Common myeloid progenitor, CD34-positive (primary cell): Measurements from ENCODE around the gene ADCY6.
A peak's percentile ranks its signal among the peaks of the same experiment; 100 is the strongest.

Source experiments
- CTCF ChIA-PET: fragments of 350-600 bp; sonication (Branson Sonifier 250); formaldehyde crosslinking; loops from one replicate; lab custom pipeline; 2021; ENCODE audit warnings: antibody characterized with exemption; lab: Charles Lee
- POLR2A ChIA-PET: fragments of 350-600 bp; sonication (Branson Sonifier 250); formaldehyde crosslinking; loops from one replicate; lab custom pipeline; 2021; ENCODE audit warnings: antibody characterized with exemption; lab: Charles Lee
- DNase-seq, 3 donors: peaks; one replicate each; pipeline versions ENCODE4 v3.0.0 to v3.0.0-alpha.2; 2013
- H3K27ac ChIP-seq, 2 experiments: 1 replicate in 1 of 2; 2 replicates in 1 of 2; pipeline ENCODE4 v1.7.0; 2013; ENCODE audit warnings: inconsistent platforms in 2 of 2, low read length in 2 of 2, mild to moderate bottlenecking in 2 of 2, low read depth in 1 of 2, moderate library complexity in 1 of 2; ENCODE audit not compliant: severe bottlenecking in 2 of 2, insufficient read depth in 1 of 2, poor library complexity in 1 of 2
- H3K27me3 ChIP-seq, 5 experiments: replicated peaks in 2 of 5; 1 replicate in 3 of 5; 2 replicates in 2 of 5; pipeline versions ENCODE4 v1.6.1 to v1.7.0; 2013; ENCODE audit warnings: low read length in 4 of 5, mild to moderate bottlenecking in 2 of 5, moderate library complexity in 2 of 5, inconsistent platforms in 1 of 5; ENCODE audit not compliant: insufficient read depth in 5 of 5, control insufficient read depth in 4 of 5
- H3K36me3 ChIP-seq, 4 experiments: 1 replicate in 2 of 4; 2 replicates in 2 of 4; pipeline versions ENCODE4 v1.6.1 to v1.7.0; 2013; ENCODE audit warnings: low read length in 3 of 4, control low read depth in 1 of 4, mild to moderate bottlenecking in 1 of 4; ENCODE audit not compliant: control insufficient read depth in 4 of 4, insufficient read depth in 4 of 4
- H3K4me1 ChIP-seq, 4 experiments: 1 replicate in 3 of 4; 2 replicates in 1 of 4; pipeline versions ENCODE4 v1.6.1 to v1.7.1; 2013; ENCODE audit warnings: low read length in 3 of 4, mild to moderate bottlenecking in 3 of 4, control low read depth in 1 of 4, inconsistent platforms in 1 of 4, moderate library complexity in 1 of 4; ENCODE audit not compliant: control insufficient read depth in 4 of 4, insufficient read depth in 4 of 4; ENCODE audit errors: control extremely low read depth in 1 of 4
- H3K4me3 ChIP-seq, 7 experiments: 1 replicate in 4 of 7; 2 replicates in 3 of 7; pipeline versions ENCODE4 v1.5.1 to v1.7.0; 2013; ENCODE audit warnings: mild to moderate bottlenecking in 7 of 7, low read length in 6 of 7, moderate library complexity in 6 of 7, inconsistent platforms in 2 of 7, low read depth in 2 of 7, control low read depth in 1 of 7; ENCODE audit not compliant: insufficient read depth in 4 of 7, control insufficient read depth in 1 of 7; ENCODE audit errors: extremely low read depth in 1 of 7
- H3K9me3 ChIP-seq, 5 experiments: 1 replicate in 4 of 5; 2 replicates in 1 of 5; pipeline versions ENCODE4 v1.6.1 to v1.7.1; 2013; ENCODE audit warnings: low read length in 4 of 5, mild to moderate bottlenecking in 2 of 5, inconsistent platforms in 1 of 5, low read depth in 1 of 5, moderate library complexity in 1 of 5; ENCODE audit not compliant: control insufficient read depth in 4 of 5, insufficient read depth in 2 of 5; ENCODE audit errors: control extremely low read depth in 1 of 5
- WGBS: methylation state at CpG from one replicate; pipeline ENCODE4 v1.1.5; 2013; ENCODE audit not compliant: insufficient coverage; 5-methylcytosine and 5-hydroxymethylcytosine counted together

ADCY6 gene

GRCh38 chr12:48786591-48787544 is 2.0 kb downstream of the ADCY6 start:
- Histone ChIP-seq H3K4me3 (peak overlapping the region in 2 of 7 experiments; percentile 76 to 88), H3K27me3 (no peaks in the 10 kb centered on the region), H3K9me3 (no peaks in the 10 kb centered on the region), H3K36me3 (peaks cover 0 to 11% (median 1%) of the 10 kb centered on the region in 4 experiments), H3K4me1 (peaks cover 0 to 23% (median 17%) of the 10 kb centered on the region in 4 experiments), H3K27ac (no peak overlapping the region)
- POLR2A ChIA-PET: no interaction called here
- WGBS: 90% methylated on average over 3 of the region's 7 CpGs
- CTCF ChIA-PET: interaction anchor here (1.0 to 12.6 kb wide), 3 partner anchors 12 to 35 kb away, joined by 3 to 218 read pairs (median 119); no protein-coding TSS in a partner anchor
- DNase-seq: no peak

GRCh38 chr12:48783432-48783831 is 5.5 kb downstream of the ADCY6 start:
- Histone ChIP-seq H3K4me3 (no peak overlapping the region), H3K9me3 (no peaks in the 10 kb centered on the region), H3K27me3 (no peaks in the 10 kb centered on the region), H3K27ac (no peak overlapping the region), H3K36me3 (peaks cover 0 to 11% (median 1%) of the 10 kb centered on the region in 4 experiments), H3K4me1 (peaks cover 0 to 42% (median 37%) of the 10 kb centered on the region in 4 experiments)
- no peak for DNase-seq
- 100% methylated on average over 1 of the region's 4 CpGs for WGBS
- CTCF ChIA-PET: interaction anchor here (1.0 to 3.0 kb wide), 3 partner anchors 11 to 31 kb away, joined by 4 to 21 read pairs (median 4); no protein-coding TSS in a partner anchor
- POLR2A ChIA-PET: no interaction called here

- peaks cover 0 to 15% (median 1%) of the 10 kb centered on the region in 4 experiments for H3K36me3 ChIP-seq
- H3K27me3 ChIP-seq: no peaks in the 10 kb centered on the region
- CTCF ChIA-PET: interaction anchor here (1.0 to 15.0 kb wide), 5 partner anchors 10 to 32 kb away, joined by 4 to 119 read pairs (median 5); partner anchors contain the start of gene ADCY6
- H3K27ac ChIP-seq: no peak overlapping the region
- no peak for DNase-seq
- POLR2A ChIA-PET: no interaction called here
- H3K9me3 ChIP-seq: no peaks in the 10 kb centered on the region
- 99% methylated on average over 48 of the region's 63 CpGs for WGBS
- H3K4me1 ChIP-seq: peaks cover 0 to 35% (median 30%) of the 10 kb centered on the region in 4 experiments
- H3K4me3 ChIP-seq: no peak overlapping the region
These were observed 6.2 kb downstream of the ADCY6 start for GRCh38 chr12:48782457-48783395.

DNA sequence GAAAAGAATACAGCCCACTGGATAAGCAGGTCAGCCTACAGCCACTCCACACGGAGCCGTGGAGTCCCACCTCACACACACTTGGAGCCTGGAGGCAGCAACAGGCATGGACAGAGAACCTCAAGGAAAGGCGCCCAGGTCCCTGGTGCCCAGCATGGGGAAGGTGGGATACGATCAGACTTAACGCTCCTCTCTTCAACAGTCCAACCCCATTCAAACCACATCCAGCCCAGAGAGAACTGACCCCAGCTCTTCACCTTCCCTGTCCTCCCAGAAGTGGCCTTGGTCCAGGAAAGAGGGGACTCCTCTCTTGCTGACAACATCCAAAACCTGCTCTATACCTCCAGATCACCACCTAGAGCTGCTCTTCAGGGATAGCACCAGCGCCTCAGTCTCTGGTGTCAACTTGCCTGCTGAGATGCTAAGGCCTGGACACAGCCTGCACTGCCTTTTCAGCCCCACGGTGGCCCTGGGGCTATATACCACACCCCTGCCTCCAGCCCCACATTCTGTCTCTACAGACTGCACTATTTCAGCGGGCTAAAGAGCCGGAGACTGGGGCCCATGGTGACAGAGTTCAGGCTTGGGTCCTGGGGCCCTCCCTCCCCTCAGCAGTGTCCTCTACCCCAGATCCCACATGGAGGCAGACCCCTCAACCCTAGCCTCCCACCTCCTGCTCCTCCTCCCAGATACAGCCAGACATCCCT is 7.0 kb downstream of the ADCY6 start:
- peaks cover 0 to 23% (median 5%) of the 10 kb centered on the region in 4 experiments for H3K36me3 ChIP-seq
- ChIA-PET CTCF (interaction anchor here (1.5 to 15.0 kb wide), 5 partner anchors 11 to 48 kb away, joined by 3 to 119 read pairs (median 5); partner anchors contain the start of gene ADCY6), POLR2A (no interaction called here)
- no peak overlapping the region for H3K4me3 ChIP-seq
- H3K27ac ChIP-seq: peak overlapping the region in 1 of 2 experiments; percentile 26
- H3K27me3 ChIP-seq: no peaks in the 10 kb centered on the region
- H3K4me1 ChIP-seq: peaks cover 0 to 29% (median 25%) of the 10 kb centered on the region in 4 experiments
- DNase-seq: no peak
- WGBS: 88% methylated on average over 8 of the region's 9 CpGs
- no peaks in the 10 kb centered on the region for H3K9me3 ChIP-seq

DNA sequence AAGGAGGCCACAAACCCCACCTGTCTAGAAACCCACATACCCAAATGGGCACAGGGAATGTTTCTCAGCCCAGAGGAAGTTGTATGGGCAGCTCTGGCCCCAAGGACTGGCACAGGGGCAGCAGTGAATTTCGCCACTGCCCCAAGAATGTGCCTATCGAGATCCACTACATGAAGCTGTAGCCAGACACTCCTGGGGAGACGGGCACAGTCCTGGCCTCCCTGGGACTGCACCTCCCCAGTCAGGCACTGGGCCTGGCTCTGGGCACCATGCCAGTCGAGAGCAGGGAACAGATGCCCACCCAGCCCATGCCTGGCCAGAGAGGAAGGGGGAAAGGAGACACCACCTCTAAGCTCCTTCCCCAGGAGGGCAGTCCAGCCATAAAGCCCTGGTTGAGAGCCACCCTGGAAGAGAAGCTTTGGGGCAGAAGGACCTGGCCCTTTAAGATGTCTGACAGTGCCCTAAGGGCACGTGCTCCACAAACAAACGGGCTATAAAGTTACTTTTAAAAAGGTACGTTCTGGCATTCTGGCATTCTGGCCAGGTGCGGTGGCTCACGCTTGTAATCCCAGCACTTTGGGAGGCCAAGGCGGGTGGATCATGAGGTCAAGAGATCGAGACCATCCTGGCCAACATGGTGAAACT is 8.4 kb downstream of the ADCY6 start:
- Histone ChIP-seq H3K4me3 (peak overlapping the region in 3 of 7 experiments; percentile 30 to 46 (median 36)), H3K9me3 (no peaks in the 10 kb centered on the region), H3K27ac (no peak overlapping the region), H3K4me1 (peaks cover 0 to 28% (median 25%) of the 10 kb centered on the region in 4 experiments), H3K27me3 (no peaks in the 10 kb centered on the region), H3K36me3 (peaks cover 0 to 36% (median 10%) of the 10 kb centered on the region in 4 experiments)
- POLR2A ChIA-PET: no interaction called here
- WGBS: 87% methylated on average over 9 of the region's 11 CpGs
- CTCF ChIA-PET: interaction anchor here (1.2 to 15.0 kb wide), 9 partner anchors 11 to 108 kb away, joined by 3 to 119 read pairs (median 4); partner anchors contain the start of gene ADCY6
- no peak for DNase-seq
